ELR (cell line): ENCODE data around the gene NFE2L2.
"Not testable (repeated sequence)": the region's sequence is repeated elsewhere in the genome, so short reads cannot be mapped to it uniquely, and the experiment has no call there.

ENCODE experiments used
- DNase-seq: peaks from one replicate; pipeline ENCODE4 v3.0.0-alpha.2; 2015; ENCODE audit warnings: low read depth

Gene NFE2L2

GRCh38 chr2:177257471-177257870 lies 7.1 kb downstream of the NFE2L2 start:
- no peak for DNase-seq

DNA sequence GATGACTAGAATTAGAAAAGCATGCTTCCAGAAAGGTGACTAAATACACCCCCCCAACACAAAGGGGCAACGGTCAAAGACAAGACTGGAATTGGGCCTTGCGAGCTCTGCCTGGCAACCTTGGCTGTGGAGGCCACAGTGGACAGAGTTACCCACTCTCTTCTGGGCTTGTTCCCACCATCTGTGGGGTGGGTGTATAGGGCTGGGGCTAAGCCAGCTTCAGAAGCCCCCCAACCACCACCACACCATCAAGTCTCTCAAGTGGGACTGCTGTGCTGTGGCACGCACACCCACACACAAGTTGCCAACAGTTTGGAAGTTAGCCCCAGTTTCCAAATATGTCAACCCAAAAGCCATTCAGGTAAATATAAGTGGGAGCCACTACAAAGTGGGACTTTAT lies 7.8 kb downstream of the NFE2L2 start:
- no peak for DNase-seq

DNA sequence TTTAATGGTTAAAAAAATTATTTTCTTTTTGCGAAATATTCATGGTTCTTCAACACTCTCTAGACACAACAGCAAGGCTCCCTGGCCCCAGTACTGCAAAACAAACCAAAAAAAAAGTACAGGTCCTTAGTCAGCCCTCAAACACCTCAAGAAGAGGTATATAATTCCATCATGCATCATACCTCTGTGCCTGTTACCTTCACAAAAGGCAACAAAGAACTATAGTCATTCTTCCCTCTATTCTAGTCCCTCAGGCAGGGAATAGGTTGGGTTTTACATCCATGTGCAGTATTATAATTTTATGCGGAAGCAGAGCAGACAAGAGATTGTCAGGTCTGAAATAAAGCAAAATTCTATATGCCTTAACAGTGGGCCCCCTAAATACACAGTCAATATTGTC lies 8.5 kb downstream of the NFE2L2 start:
- DNase-seq: no peak

- DNase-seq: no peak
Measured at GRCh38 chr2:177255227-177255601, 9.3 kb downstream of the NFE2L2 start.

GRCh38 chr2:177254433-177255226 lies 9.9 kb downstream of the NFE2L2 start:
- DNase-seq: peak; percentile 54

GRCh38 chr2:177253704-177254103 lies 10.8 kb downstream of the NFE2L2 start:
- DNase-seq: no peak

GRCh38 chr2:177252808-177253531 lies 11.6 kb downstream of the NFE2L2 start:
- no peak for DNase-seq

DNA sequence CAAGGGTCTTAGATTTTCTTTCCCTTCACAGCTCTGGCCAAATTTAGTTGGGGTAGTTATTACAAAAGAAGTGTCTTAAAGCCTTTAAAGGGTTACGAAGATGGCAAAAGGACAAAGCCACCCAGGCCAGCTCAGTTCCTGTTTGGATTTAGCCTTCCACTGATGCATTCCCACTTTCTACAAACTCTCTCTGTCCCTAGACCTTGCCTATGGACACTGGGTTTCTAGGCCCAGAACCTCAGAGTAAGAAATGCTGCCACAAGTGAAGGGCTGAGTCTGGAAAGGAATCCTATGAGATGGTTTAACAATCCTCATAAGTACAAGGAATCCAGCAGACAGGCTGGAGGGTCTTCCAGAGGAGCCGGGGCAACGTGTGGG lies 13.4 kb downstream of the NFE2L2 start:
- no peak for DNase-seq

DNA sequence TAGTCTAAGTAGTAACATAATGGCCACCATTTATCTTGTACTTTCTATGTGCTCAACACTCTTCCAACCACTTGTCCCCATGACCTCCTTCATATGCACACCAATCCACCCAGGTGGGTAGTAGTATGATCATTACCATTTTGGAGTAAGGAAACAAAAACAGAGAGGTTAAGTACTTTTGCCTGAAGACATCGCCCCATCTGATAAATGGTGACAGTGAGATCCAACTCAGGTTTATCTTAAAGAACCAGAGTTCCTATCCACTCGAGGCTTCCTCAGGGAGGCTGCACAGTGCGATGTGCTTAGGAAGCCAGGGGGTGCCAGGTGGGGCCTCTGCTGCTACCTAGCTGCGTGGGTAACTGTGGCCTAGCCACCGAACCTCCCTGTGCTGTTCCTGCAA lies 14.1 kb downstream of the NFE2L2 start:
- no peak for DNase-seq

DNA sequence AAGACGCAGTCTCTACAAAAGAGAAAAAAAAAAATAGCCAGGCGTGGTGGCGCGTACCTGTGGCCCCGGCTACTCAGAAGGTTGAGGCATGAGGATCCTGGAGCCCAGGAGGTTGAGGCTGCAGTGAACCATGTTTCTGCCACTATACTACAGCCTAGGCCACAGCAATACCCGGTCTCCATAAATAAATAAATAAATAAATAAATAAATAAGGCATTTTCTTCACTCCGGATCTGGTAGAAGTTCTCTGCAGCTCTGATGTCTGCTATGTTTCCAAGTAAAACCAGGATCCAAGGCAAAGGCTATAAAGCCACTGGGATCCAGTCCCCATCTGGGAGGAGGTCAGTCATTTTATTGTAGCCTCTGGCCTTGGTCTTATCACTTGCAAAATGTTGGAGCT lies 15.5 kb downstream of the NFE2L2 start:
- no peak for DNase-seq

- DNase-seq: no peak
Measured at GRCh38 chr2:177247693-177248262, 16.7 kb downstream of the NFE2L2 start.

DNA sequence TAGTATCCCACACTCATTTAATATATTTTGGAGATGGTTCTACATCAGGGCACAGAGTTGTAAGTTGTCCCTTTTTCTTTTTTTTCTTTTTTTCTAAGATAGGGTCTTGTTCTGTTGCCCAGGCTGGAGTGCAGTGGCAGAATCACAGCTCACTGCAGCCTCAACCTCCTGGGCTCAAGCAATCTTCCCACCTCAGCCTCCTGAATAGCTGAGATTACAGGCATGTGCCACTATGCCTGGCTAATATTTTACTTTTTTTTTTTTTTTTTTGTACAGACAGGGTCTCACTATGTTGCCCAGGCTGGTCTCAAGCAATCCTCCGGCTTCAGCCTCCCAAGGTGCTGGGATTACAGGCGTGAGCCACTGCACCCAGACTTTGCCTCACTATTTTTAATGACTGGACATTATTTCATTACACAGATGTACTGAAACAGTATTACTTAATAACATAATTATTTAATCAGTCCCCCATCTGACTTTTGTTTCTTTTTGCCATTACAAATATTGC lies 17.9 kb downstream of the NFE2L2 start:
- DNase-seq: not testable (repeated sequence)

DNA sequence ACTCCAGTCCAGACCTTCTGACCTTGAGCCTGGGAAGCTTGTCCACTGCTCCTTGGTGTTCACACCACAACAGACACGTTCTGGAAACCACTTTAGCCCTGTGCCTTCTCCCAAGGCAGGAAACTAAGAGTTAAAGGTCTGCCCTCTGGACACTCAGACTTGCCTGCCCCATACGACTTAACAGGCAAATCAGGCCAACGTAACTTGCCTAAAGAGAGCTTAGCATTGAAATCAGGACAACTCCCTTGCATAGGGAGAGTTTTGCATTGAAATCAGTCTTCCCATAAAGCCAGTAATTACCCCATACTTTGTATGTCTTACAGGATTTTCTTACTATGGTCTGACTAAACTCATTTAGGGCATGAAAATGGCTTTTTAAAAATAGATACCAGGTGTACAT lies 18.5 kb downstream of the NFE2L2 start:
- no peak for DNase-seq

GRCh38 chr2:177245010-177245422 lies 19.5 kb downstream of the NFE2L2 start:
- peak; percentile 90 for DNase-seq

DNA sequence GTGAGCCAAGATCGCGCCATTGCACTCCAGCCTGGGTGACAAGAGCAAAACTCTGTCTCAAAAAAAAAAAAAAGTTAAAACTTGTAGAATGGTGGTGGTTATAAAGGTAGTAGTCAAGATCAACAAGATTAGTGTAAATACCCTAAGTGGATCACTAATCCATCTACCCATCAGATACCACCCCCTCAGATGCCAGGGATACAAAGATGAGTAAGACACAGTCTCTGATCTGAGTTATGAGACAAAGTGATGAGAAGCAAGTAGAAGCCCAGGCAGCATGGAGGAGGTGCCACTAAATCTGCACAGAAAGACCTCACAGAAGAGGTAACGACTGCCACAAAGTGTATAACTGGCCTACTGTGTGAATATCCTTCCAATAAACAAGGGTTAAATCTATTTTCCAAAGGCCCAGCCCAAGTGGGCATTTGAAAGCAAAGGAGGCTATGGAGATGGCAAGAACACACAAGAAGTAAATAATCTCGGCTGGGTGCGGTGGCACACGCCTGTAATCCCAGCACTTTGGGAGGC lies 20.2 kb downstream of the NFE2L2 start:
- DNase-seq: peak; percentile 47

- DNase-seq: peak; percentile 42
Measured at GRCh38 chr2:177243476-177243875, 21.1 kb downstream of the NFE2L2 start.

GRCh38 chr2:177243073-177243472 lies 21.5 kb downstream of the NFE2L2 start:
- no peak for DNase-seq

DNA sequence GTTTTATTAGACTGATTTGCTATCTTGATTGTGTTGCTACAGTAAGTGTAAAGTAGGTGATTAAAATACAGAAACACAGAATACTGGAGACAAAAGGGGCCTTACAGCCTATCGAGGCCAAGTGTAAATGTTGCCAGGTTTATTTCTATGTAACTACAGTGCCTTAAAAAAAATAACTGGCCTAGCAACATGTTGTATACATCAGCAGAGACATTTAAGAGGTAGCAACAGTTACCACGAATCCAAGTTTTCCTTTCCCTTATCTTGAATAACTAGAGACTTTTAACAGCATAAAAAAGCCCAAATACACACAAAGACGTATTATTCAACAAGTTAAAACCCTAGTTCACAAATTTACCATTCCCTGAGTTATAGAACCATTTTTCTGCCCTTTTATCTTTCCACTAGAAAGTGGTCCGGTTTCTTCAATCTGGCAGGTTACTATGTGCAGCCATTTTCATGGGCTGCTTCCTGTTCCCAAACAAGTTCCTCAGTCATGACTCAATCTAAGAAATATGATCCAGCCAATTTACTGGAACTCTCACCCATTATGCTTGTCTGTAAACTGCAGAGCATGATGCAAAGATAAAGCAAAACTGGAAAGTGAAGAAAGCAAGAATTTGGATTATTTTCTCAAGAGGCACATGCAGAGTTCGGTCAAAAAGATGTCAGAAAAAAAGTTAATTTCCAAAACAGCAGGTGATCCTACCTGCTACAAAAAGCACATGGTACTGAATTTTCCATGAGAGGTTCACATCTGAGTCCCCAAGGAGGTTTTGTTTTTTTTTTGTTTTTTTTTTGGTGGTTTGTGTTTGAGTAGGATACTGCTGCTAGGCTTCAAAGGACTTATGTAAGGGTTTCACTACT lies 22.2 kb downstream of the NFE2L2 start:
- DNase-seq: peak; percentile 93

GRCh38 chr2:177241711-177242120 lies 22.8 kb downstream of the NFE2L2 start:
- peak; percentile 63 for DNase-seq

DNA sequence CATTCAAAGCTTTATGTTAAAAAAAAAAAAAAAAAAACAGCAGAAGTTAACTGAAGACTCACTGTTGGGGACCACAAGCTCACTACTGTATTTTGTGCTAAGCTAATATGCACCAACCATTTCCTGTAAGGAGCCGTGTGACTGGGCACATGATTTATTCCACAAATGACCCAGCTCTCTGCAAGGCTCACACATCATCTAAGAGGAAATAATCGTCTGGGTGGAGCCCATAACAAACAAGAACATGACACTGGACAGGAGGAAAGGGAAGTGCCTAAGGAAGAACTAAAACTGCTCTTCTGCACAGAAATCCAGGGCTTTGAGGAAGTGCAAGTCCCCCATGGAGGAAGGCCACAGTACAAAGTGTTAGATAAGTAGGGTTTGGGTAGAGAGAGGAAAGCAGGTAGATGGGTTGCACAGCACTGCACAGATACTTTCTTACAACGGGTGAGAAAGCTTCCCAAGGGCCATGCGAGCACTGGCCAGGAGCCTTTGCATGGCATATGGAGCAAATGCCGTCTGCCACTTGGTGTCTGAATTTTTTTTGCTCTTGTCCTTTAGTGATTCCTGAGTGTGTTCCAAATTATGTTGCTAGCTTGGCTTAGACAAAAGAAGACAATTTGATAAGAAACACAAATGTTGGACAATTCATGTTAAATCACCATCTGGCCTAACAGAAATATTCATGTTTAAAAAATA lies 24.4 kb downstream of the NFE2L2 start:
- peak; percentile 76 for DNase-seq

GRCh38 chr2:177239053-177239452 lies 25.5 kb downstream of the NFE2L2 start:
- no peak for DNase-seq
